Peyer's patch (tissue), 4 donors: ENCODE measurements around the gene USP22.

Source experiments
- POLR2A ChIP-seq, 2 donors: fragments of 450-650 bp; IDR thresholded peaks; one replicate each; pipeline ENCODE4 v1.5.1; 2017; ENCODE audit warnings: antibody characterized with exemption in 2 of 2, mild to moderate bottlenecking in 2 of 2, moderate library complexity in 2 of 2
- TF ChIP-seq, protein P1 (sequence below), 6 experiments: fragments of 450-650 bp in 4 of 6; fragments of 200-600 bp in 2 of 6; sonication (generic) in 1 of 6; IDR thresholded peaks; one replicate each; pipeline ENCODE4 v1.5.1; 2017 to 2019; ENCODE audit warnings: antibody characterized with exemption in 6 of 6, mild to moderate bottlenecking in 3 of 6, moderate library complexity in 1 of 6

DNA sequence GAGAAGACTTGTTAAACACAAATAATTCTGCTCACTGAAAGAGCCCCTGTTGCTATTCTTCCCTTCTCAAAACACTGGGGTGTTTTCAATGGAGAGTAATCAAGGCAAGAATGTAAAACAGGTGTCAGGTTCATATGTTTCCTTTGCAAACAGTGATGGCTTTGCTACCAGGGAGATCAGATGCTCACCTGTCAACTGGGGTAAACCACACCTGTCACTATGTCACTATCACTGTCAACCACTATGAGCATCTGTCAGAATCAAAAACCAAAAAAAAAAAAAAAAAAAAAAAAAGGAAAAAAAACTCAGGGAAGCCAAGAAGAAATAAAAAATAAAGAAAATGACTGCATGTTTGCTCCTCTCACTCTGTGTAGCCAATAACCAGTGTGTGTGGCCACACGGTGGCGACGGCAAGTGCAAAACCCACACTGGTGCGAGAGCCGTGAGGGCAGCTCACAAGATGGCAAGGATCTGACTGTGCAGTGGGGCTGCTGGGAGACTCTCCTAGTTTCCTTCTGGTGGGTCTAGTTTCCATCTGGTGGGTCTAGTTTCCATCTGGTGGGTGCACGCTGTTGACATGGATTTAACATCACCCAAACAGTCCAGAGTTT, 22.7 kb downstream of the USP22 start:
- TF ChIP-seq POLR2A (IDR thresholded peaks at IDR 0.05), result no peak
- TF ChIP-seq, protein P1, sequence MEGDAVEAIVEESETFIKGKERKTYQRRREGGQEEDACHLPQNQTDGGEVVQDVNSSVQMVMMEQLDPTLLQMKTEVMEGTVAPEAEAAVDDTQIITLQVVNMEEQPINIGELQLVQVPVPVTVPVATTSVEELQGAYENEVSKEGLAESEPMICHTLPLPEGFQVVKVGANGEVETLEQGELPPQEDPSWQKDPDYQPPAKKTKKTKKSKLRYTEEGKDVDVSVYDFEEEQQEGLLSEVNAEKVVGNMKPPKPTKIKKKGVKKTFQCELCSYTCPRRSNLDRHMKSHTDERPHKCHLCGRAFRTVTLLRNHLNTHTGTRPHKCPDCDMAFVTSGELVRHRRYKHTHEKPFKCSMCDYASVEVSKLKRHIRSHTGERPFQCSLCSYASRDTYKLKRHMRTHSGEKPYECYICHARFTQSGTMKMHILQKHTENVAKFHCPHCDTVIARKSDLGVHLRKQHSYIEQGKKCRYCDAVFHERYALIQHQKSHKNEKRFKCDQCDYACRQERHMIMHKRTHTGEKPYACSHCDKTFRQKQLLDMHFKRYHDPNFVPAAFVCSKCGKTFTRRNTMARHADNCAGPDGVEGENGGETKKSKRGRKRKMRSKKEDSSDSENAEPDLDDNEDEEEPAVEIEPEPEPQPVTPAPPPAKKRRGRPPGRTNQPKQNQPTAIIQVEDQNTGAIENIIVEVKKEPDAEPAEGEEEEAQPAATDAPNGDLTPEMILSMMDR (IDR thresholded peaks at IDR 0.05), result peak in 4 of 6 experiments; percentile 12 to 34 (median 26)
